Measurements from ENCODE around the gene IQCC. TPM values are rescaled to one million over a fixed set of nuclear protein-coding genes. Genes with fewer than 3 reads are reported as not detected.

IQCC gene
- total RNA-seq, 1 donor from 2014 or later, result 0.90 TPM

DNA sequence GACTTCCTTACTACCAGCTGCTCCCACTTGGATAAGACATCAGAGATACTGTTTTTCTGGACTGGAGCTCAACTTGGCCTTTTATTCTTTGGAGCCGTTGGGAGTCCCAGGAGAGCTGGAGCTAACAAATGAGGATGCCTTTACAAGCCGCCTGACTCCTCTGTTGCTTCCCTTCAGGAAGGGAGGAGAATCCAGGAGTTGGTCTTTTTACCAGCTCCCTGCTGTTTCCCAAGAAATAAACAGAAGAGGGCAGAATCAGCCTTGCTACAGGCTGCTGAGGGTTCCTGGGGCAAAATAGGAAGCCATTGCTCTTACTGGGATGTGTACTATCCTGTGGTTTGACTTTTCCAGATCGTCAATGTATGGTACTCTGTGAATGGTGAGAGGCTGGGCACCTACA, 18.2 kb downstream of the IQCC start:
- DNase-seq (ENCODE audit: low read depth in 2 of 2), result peak in 1 of 2 donors; percentile 52

DNA sequence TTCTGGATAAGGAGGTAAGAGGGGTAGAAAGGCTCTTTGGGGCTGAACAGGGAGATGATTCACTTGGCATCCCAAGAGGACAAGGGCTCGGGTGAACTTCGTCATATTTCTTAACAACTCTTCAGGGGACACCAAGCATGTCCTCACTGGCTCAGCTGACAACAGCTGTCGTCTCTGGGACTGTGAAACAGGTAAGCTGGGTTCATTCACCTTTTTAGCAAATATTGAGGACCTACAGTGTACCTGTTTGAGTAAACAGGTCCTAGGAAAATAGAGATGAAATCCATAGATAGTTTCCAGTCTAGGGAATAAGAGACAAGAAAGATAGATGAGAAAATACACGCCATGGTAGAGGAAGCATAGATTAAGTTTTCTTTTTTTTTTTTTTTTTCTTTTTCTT, 18.8 kb downstream of the IQCC start:
- DNase-seq (ENCODE audit: low read depth in 2 of 2), result no peak

DNA sequence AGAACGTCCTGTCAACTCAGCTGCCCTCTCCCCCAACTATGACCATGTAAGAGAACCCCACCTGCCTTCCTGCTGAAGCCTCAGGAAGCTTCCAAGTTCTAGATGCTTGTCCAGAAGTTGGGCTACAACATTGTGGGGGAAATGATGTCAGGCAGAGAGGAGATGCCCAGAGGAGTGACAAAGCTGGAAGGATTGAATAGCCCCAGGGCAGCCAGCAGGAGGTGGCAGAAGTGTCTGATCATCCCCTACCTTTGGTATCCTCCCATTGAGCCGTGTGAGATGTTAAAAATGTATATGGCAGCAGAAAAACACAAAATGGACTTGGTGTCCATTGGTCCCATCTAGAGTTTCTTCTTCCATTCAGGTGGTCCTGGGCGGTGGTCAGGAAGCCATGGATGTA, 23.3 kb downstream of the IQCC start:
- DNase-seq (ENCODE audit: low read depth in 2 of 2), result no peak

DNA sequence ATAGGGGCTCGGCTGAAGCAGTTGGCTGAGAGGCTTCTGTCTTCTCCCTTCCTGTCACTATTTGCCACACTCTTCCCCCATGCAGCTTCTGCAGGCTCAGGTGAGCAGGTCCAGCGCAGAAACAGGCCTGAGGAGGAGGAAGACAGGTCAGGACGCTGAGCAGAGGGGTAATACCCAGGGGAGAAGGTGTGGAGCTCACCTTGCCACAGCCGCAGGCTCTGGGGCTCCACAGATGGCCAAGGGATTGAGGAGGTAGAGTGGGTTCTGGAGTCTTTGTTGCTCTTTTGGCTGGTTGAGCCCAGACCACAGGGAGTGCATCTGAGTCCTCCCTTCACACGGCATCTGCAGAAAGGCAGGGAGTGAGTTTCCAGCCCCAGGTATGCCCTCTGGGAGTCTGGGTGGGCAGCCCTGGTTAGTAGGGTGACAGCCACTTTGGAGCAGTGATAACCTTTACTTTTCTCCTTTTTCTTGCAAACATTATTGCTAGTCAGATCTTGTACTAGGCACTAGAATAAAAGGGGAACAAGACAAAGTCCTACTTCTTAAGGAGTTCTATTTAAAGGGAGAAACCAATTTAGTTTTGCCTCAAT, 26.5 kb downstream of the IQCC start:
- no peak for DNase-seq (ENCODE audit: low read depth in 2 of 2)

DNA sequence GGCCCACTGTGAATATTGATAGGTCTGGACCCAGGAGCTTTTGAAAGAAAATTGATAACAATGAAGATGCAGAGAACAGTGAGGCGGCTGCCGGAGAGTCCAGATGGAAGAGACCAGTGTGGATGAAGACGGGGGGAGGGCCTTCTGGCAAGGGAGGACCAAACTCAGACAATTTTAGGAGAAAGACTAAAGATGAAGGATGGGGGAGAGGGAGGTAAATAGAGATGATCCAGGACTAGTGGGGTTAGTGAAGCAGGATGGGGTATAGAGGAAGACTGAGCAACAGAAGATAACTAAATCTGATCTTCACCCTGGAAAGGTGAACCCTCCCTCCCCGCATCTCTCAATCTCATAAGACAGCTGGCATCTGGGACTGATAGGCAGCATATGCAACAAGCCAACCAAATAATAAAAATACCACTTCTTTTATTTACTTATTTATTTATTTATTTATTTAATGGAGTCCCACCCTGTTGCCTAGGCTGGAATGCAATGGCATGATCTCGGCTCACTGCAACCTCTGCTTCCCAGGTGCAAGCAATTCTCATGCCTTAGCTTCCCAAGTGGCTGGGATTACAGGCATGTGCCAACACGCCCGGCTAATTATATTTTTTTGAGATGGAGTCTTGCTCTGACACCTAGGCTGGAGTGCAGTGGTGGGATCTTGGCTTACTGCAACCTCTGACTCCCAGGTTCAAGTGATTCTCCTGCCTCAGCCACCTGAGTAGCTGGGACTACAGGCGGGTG, 27.3 kb downstream of the IQCC start:
- DNase-seq (ENCODE audit: low read depth in 2 of 2), result no peak

DNA sequence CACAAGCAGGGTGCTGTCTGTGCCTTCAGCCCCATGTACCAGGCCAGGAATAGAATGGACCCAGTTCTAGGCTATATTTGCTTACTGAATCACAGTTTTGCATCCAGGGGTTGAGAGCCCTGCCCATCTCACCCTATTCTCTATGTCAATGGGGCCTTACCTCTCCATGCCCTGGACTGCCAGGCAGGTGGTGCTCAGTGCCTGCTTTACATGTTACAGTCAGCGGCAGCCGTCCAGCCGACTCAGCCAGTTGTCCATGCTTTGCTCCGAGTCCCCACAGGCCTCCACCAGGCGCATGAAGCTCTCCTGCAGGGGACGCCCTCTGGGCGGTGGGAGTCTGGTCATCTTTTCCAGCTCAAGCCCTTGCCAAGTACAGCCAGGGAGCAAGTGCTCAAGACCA, 29.3 kb downstream of the IQCC start:
- no peak for DNase-seq (ENCODE audit: low read depth in 2 of 2)

DNA sequence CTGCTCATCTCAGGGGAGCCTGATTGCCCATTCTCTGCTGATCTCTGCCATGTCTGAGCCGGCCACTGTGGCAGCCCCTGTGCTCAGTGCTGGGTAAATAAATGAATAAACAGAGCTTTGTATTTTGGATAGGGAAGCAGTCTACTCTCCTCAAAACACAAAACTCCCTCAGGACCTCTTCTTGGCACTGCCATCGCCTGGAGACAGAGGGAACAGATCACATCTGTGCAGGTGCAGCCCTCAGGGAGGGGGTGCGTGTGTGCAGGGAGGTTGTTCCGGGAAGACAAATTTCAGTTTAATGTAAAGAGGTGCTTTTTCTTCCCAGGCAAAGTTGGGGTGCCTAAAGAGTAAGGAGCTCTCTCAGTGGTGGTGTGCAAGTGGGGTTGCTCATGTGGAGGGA, 33.9 kb downstream of the IQCC start:
- no peak for DNase-seq (ENCODE audit: low read depth in 2 of 2)

DNA sequence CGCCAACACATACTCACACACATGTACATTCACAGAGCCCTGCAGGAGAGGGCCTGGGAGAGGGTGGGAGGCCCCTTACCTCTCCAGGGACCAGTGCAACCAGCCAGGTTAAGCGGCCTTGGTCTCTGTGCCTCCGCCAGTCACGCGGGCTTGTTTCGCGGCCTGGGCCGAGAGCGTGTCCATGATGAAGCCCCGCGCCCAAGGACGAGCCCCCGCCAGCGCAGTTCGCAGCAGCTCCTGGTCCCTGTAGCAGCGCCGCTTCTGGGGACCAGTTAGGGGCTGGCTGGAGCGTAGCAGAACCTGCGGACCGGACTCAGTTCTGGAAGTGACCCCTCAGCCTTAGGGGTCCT, 34.3 kb downstream of the IQCC start:
- DNase-seq (ENCODE audit: low read depth in 2 of 2), result no peak

DNA sequence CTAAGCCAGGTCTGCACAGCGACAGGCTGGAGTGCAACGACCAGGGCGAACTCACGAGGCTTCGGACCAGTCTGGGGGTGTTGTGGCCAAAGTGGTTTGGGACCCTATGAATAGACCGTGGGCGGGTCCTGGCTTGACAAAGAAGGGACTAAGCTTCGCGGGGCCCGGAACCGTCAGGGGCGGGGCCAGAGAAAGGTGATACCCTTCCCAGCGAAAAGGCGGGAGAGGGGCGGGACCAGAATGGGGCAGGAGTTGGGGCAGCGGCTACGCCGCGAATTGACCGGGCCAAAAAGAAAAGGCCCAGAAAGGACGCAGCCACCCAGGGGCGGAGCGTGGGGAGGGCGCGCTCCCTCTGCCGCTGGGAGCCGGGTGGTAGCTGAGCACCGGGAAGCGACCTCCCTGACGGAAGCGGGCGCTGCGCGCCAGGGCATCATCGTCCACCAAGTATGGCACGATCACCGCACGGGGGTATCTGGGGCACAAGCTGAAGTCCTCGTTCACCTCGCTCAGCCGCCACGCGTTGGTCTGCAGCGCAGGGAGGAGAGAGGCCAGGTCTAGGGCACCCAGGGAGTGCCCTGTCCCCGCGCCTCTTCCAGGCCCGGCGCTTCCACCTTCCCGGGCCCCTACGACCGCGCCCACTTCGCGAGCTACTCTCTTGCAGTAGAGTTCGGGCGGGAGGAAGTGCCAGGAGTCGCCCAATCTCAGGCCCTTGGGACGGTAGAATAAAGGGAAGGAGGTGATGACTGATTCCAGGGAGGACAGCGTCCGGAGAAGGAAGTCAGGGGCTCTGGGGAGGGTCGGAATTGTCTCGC, 34.9 kb downstream of the IQCC start:
- DNase-seq (ENCODE audit: low read depth in 2 of 2), result peak in 1 of 2 donors; percentile 51

DNA sequence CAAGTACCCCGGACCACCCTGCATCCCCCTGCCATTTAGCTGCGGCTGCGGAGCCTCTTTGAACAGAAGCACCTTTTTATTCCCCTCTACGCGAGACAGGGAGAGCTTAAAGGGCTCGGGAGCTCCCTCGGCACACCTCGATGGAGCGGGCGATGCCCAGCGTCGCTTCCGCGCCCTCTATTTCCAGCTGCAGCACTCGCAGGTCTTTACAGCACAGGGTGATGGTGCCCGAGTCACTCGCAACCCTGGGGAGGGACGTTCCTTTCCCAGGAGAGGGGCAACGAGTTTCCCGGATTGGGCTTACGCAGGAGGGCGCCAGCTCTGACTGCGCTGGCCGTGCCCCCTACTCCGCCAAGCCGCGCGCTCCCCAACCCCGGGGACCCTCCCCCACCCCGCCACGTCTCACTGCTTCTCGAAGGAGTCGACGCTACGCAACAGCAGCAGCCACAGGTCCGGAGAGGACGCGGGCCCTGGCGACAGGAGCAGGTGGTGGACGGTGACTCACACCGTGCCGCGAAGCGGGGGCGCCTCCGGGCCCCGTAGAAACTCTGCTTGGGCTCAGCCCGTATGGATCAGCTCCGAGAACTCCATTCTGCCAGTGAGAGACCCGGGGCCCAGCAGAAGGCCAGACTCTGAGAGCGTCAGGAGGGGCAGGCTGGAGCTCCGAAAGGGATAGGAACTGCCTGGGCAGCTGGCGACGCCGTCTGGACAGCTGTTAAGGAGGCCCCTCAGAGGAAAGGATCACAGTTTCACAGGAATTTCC, 35.7 kb downstream of the IQCC start:
- peak in 1 of 2 donors; percentile 77 for DNase-seq (ENCODE audit: low read depth in 2 of 2)

DNA sequence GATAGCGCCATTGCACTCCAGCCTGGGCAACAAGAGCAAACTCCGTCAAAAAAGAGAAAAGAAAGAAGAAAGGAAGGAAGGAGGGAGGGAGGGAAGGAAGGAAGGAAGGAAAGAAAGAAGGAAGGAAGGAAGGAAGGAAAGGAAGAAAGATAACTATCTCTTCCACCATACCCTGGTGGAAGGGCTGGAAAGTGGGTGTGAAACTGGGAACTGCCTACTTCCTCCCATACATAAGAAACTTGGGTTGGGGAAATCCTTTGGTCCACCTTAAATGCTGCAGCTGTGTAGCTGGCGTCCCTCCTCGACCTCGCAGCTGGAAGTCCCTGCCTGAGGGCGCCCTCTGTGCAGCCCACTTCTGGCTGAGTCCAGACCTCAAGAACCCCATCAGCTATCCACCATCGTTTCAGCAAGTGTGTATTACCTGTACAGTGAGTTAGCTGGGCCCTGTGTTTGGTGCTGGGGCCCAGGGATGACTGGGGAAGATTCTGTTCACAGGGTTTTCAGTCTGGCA, 36.9 kb downstream of the IQCC start:
- DNase-seq (ENCODE audit: low read depth in 2 of 2), result peak in 1 of 2 donors; percentile 25

DNA sequence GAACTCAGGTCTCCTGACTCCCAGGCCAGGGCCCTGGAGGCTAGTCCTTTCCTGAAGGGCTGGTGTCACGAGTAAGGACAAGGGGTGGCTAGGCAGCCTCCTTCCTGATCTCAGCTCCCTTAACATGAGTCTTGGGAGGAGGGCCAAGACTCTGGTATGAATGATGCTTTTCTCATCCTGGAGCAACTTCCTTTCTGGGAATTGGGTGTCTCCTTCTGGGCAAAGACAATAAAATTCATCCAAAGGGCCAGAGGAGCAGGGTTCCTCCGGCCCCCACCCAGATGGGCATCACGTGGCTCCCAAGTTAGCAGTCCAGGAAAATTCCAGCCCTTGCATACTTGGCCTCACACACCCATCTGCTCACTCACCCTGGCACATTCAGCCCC, 41.4 kb downstream of the IQCC start, which contains the start of gene FAM167B:
FAM167B (plus strand) TSS at position 335 of the 386 bp plus-strand sequence. CDS start 200 bp downstream, outside the sequence.
- peak in 1 of 2 donors; percentile 41 for DNase-seq (ENCODE audit: low read depth in 2 of 2)

DNA sequence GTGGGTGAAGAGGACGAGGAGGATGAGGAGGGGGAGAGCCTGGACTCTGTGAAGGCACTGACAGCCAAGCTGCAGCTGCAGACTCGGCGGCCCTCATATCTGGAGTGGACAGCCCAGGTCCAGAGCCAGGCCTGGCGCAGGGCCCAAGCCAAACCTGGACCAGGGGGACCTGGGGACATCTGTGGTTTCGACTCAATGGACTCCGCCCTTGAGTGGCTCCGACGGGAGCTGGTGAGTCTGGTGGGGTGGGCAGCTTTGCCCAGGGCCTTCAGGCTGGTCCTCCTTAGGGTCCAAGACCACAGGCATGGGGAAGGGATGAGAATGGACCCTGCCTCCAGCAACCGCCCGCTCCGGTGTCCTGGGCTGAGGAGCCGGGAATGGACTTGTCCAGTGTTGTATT, 42.0 kb downstream of the IQCC start:
- DNase-seq (ENCODE audit: low read depth in 2 of 2), result no peak

DNA sequence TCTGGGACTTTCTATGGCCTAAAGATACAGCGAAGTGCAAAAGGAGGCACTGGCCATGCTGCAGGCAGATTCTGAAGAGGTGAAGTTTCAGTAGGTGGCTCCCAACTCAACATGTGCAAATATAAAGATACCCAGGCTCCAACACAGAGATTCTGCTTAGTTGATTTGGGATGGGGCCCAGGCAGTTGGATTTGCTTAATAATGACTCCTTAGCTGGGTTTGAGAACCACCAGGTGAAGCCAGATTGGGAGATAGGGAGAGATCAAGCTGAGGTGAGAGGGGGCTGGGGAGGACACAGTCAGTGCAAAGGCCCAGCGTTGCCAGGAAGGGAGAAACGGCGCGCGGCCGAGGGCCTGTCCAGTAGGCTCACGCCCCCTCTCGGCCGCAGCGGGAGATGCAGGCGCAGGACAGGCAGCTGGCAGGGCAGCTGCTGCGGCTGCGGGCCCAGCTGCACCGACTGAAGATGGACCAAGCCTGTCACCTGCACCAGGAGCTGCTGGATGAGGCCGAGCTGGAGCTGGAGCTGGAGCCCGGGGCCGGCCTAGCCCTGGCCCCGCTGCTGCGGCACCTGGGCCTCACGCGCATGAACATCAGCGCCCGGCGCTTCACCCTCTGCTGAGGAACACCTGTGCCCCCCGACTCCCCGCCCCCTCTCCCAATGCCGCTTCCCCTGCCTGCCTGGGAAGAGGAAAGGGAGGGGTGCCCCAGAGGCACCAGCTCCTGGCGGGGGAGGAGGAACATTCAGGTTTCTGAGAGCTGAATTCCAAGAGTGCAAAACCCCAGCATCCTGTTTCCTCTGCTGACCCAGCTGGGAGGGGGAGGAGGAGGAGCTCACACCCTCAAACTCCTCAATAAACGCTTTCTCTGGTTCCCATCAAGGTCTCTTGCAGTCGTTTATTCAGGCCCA, 42.8 kb downstream of the IQCC start:
- DNase-seq (ENCODE audit: low read depth in 2 of 2), result peak; percentile 72 to 84

DNA sequence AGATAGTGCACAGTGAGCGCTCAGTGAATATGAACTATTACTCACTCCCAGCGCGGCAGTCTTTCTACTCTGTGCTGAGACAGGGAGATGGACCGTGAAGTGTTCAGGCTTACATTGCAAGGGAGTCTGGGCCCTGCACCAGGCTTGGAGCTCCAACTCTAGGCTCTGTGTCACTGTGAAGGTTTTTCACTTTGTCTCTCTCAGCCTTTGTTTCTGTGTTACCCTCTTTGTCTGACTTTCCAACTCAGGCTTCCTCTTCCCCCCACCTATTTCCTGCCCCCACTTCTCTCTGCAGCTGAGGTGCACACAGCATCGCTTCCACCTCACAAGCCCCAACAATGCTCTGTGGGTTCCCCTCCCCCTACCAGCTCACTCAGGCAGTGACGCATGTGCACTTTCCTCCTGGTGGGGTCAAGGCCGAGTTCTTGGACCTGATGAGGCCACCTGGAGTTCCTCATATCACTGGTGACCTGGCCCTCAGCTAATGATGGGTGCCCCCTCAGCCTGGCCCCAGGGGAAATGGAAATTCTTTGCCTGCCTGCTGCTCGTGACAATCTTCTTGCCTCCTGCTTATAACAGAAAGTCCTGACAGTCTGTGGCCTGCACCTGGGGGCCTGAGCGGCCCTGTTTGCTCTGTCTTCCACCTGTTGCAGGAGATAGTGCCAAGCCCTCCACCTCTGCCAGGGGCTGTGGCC, 44.5 kb downstream of the IQCC start:
- DNase-seq (ENCODE audit: low read depth in 2 of 2), result peak; percentile 91 to 92

DNA sequence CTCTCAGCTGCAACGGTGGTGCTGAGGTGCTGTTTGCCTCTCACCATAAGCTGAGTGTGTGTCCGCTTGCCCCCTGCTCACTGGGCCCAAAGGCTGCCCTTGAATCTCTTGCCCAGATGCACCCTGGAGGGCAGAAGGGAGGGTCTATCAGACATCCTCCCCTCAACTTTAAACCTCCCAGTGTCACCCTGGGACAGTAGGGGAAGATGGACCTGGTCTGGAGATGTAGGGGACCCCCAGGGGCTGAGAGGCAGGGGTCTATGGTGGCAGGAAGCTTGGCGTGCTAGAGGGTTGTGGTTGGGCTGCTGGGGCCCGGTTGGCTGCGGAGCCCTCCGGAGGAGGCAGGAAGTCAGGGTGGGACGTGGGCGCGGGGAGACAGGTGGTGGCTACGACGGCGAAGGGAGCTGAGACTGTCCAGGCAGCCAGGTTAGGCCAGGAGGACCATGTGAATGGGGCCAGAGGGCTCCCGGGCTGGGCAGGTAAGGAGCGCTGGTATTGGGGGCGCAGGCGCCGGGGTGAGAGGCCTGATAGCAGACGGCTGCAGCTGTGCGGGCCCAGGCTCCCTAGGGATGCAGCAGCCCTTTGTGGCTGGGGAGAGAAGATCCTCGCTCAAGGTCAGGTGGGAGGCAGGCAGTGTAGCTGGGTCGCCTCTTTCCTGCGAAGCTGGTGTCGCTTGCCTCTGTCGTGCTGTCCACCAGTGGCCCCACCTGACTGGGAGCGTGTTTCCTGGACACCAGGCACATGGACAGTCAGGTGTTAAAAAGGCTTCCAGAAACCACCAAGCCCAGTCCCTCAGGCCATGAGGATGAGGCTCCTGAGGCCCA, 45.6 kb downstream of the IQCC start, which contains the start of gene LCK:
LCK (plus strand) TSS at position 373 of the 824 bp plus-strand sequence. CDS start 23,065 bp downstream, outside the sequence.
- DNase-seq (ENCODE audit: low read depth in 2 of 2), result no peak

DNA sequence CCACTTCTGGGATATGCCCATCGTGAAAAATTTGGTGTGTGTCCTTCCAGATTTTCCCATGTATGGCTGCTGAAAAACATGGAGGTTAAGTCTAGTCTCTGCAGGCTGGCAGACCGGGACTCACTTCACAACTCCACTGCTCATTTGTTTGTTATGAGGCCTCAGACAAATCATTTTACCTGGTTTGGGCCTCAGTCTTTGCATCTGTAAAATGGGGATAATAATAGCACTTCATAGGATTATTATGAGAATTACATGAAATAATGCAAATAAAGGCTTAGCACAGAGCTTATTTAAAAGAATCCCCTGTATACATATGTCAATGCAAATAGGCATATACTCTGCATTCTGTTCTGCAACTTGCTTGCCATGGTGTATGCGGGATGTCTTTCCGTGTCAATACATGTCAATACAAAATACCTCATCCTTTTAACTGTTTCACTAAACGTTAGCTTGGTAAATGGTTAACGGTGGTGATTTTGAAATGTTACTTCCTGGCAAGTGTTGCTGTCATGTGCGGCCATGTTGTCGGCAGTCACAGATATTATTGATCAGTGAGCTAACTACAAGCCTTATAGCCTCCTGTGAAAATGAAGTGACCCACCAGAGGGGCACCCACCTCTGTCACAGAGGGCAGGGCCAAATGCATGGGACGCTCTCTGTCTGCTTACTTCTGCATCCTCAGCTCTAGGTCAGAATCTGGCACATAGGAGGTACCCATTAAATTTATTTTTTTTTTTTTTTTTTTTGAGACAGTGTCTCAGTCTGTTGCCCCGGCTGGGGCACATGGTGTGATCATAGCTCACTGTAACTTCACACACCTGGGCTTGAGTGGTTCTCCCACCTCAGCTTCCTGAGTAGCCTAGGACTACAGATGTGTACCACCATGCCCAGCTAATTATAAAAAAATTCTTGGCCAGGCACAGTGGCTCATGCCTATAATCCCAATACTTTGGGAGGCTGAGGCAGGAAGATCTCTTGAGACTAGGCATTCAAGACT, 49.9 kb downstream of the IQCC start:
- no peak for DNase-seq (ENCODE audit: low read depth in 2 of 2)

All from dermis microvascular lymphatic vessel endothelial cell (primary cell).